ENCODE measurements around the gene LAGE3. TPM values are rescaled to one million over a fixed set of nuclear protein-coding genes. Genes with fewer than 3 reads are reported as not detected.

The LAGE3 gene
- polyA plus RNA-seq, 1 donor (not counting 4 experiments of a cell fraction or from before 2014, with no cell fraction given), result 9.3 TPM

GRCh38 chrX:154429711-154430110 is 49.4 kb downstream of the LAGE3 start:
- Histone ChIP-seq H3K4me2 (ENCODE audit: control insufficient read depth, extremely low read depth, insufficient read depth, low read depth, low read length) (peak overlapping the region; percentile 81), H3K9ac (ENCODE audit: control insufficient read depth, extremely low read depth, insufficient read depth, low read length) (no peak overlapping the region)
- no peak for FAIRE-seq

GRCh38 chrX:154428176-154429171 is 50.6 kb downstream of the LAGE3 start, which contains the start of gene ATP6AP1:
Gene ATP6AP1, plus strand, starts transcription at chrX:154428677. Its CDS starts 16 bp downstream, at chrX:154428693.
- H3K27ac ChIP-seq (ENCODE audit: control insufficient read depth, insufficient read depth, low read length), result no peak within 1 kb of the TSS
- no peak for DNase-seq (ENCODE audit: low read depth, low spot score)
- peak within 1 kb of the TSS; percentile 63 to 68 (median 68) for H3K4me3 ChIP-seq (ENCODE audit: control insufficient read depth in 2 of 3, extremely low read depth in 1 of 3, insufficient read depth in 2 of 3, low read depth in 1 of 3, low read length in 3 of 3)

More at GRCh38 chrX:154429711-154430110, 49.4 kb downstream of the LAGE3 start:
- Histone ChIP-seq H3K79me2 (ENCODE audit: control insufficient read depth, insufficient read depth, low read length) (peaks cover 14% of the 10 kb centered on the region), H3K9me3 (ENCODE audit: control insufficient read depth, low read depth, low read length) (no peaks in the 10 kb centered on the region), H3K4me3 (ENCODE audit: control insufficient read depth in 2 of 3, extremely low read depth in 1 of 3, insufficient read depth in 2 of 3, low read depth in 1 of 3, low read length in 3 of 3) (peak overlapping the region in 1 of 3 experiments; percentile 63), H3K36me3 (ENCODE audit: control insufficient read depth in 2 of 2, extremely low read depth in 1 of 2, insufficient read depth in 2 of 2, low read length in 2 of 2) (peaks cover 4 to 5% of the 10 kb centered on the region in 2 experiments), H4K20me1 (ENCODE audit: control insufficient read depth, extremely low read depth, insufficient read depth, low read length) (no peaks in the 10 kb centered on the region), H3K4me1 (ENCODE audit: control insufficient read depth, extremely low read depth, insufficient read depth, low read length) (peaks cover 6% of the 10 kb centered on the region), H3K9me1 (ENCODE audit: control insufficient read depth, extremely low read depth, insufficient read depth, low read length) (no peaks in the 10 kb centered on the region), H3K27ac (ENCODE audit: control insufficient read depth, insufficient read depth, low read length) (no peak overlapping the region), H3K27me3 (ENCODE audit: control insufficient read depth, extremely low read depth, insufficient read depth, low read length) (no peaks in the 10 kb centered on the region), H2AFZ (ENCODE audit: control insufficient read depth, low read length) (no peak overlapping the region)
- dilution Hi-C loops (cut with MboI; ENCODE audit: extremely low pct_ligation_motif_present, low sequenced_read_pairs), result no loop called here
- no peak for DNase-seq (ENCODE audit: low read depth, low spot score)
- no peak for TF ChIP-seq EZH2 (IDR thresholded peaks at IDR 0.05; ENCODE audit: low read length)
- TF ChIP-seq CTCF (optimal IDR thresholded peaks at IDR 0.05 in 1 of 3, IDR thresholded peaks at IDR 0.05 in 1 of 3, conservative IDR thresholded peaks at IDR 0.05 in 1 of 3; ENCODE audit: extremely low read depth in 1 of 3, insufficient read depth in 2 of 3, low read length in 3 of 3), result no peak

More at GRCh38 chrX:154428176-154429171, 50.6 kb downstream of the LAGE3 start, which contains the start of gene ATP6AP1:
- peaks cover 4 to 5% of the 10 kb centered on the region in 2 experiments for H3K36me3 ChIP-seq (ENCODE audit: control insufficient read depth in 2 of 2, extremely low read depth in 1 of 2, insufficient read depth in 2 of 2, low read length in 2 of 2)
- H3K27me3 ChIP-seq (ENCODE audit: control insufficient read depth, extremely low read depth, insufficient read depth, low read length), result no peaks in the 10 kb centered on the region
- H3K9ac ChIP-seq (ENCODE audit: control insufficient read depth, extremely low read depth, insufficient read depth, low read length), result peak within 1 kb of the TSS; percentile 65
- H3K9me3 ChIP-seq (ENCODE audit: control insufficient read depth, low read depth, low read length), result no peaks in the 10 kb centered on the region
- H3K4me1 ChIP-seq (ENCODE audit: control insufficient read depth, extremely low read depth, insufficient read depth, low read length), result peaks cover 6% of the 10 kb centered on the region
- no peak for FAIRE-seq
- dilution Hi-C loops (cut with MboI; ENCODE audit: extremely low pct_ligation_motif_present, low sequenced_read_pairs), result no loop called here
- no peak for TF ChIP-seq EZH2 (IDR thresholded peaks at IDR 0.05; ENCODE audit: low read length)
- H3K9me1 ChIP-seq (ENCODE audit: control insufficient read depth, extremely low read depth, insufficient read depth, low read length), result no peaks in the 10 kb centered on the region
- peak within 1 kb of the TSS; percentile 81 for H3K4me2 ChIP-seq (ENCODE audit: control insufficient read depth, extremely low read depth, insufficient read depth, low read depth, low read length)
- H3K79me2 ChIP-seq (ENCODE audit: control insufficient read depth, insufficient read depth, low read length), result peaks cover 14% of the 10 kb centered on the region
- H2AFZ ChIP-seq (ENCODE audit: control insufficient read depth, low read length), result peak within 1 kb of the TSS; percentile 43
- no peaks in the 10 kb centered on the region for H4K20me1 ChIP-seq (ENCODE audit: control insufficient read depth, extremely low read depth, insufficient read depth, low read length)

Small RNA genes within 50 kb of the gene (small RNA-seq; reads per million reads assigned to genes)
- gene MIR6858 (ENCODE audit: insufficient read length in 3 of 3, low read depth in 3 of 3, low replicate concordance in 1 of 3) (0 reads per million in 3 experiments), gene RN7SL697P (ENCODE audit: insufficient read length in 3 of 3, low read depth in 3 of 3, low replicate concordance in 1 of 3) (0 reads per million in 3 experiments)

Other genes starting within 250 kb of the LAGE3 start
- gene OPN1MW3, start 221.7 kb downstream of the LAGE3 start, polyA plus RNA-seq, result not detected in 3 replicates
- gene TEX28, start 184.2 kb downstream of the LAGE3 start, polyA plus RNA-seq, result not detected in 3 replicates
- not detected in 3 replicates for gene TKTL1, start 183.5 kb downstream of the LAGE3 start, polyA plus RNA-seq
- gene FLNA, start 104.6 kb downstream of the LAGE3 start, polyA plus RNA-seq, result 245 to 536 TPM (median 343 TPM) in 3 replicates
- gene EMD, start 100.0 kb downstream of the LAGE3 start, polyA plus RNA-seq, result 32.7 to 65.5 TPM (median 36.9 TPM) in 3 replicates
- 2,926 to 3,552 TPM (median 3,414 TPM) in 3 replicates for gene RPL10, start 80.9 kb downstream of the LAGE3 start, polyA plus RNA-seq
- gene DNASE1L1, start 70.0 kb downstream of the LAGE3 start, polyA plus RNA-seq, result 16.7 to 37.6 TPM (median 17.1 TPM) in 3 replicates
- 16.3 to 20.6 TPM (median 19.9 TPM) in 3 replicates for gene TAFAZZIN, start 67.7 kb downstream of the LAGE3 start, polyA plus RNA-seq
- gene ATP6AP1, start 50.6 kb downstream of the LAGE3 start, polyA plus RNA-seq, result 42.4 to 85.5 TPM (median 74.1 TPM) in 3 replicates
- 61.8 to 96.4 TPM (median 75.3 TPM) in 3 replicates for gene GDI1, start 42.1 kb downstream of the LAGE3 start, polyA plus RNA-seq
- 34.0 to 40.0 TPM (median 35.7 TPM) in 3 replicates for gene FAM50A, start 35.1 kb downstream of the LAGE3 start, polyA plus RNA-seq
- gene PLXNA3, start 21.0 kb downstream of the LAGE3 start, polyA plus RNA-seq, result 7.6 to 14.2 TPM (median 13.0 TPM) in 3 replicates
- 15.2 to 26.7 TPM (median 20.4 TPM) in 3 replicates for gene UBL4A, start 7.3 kb upstream of the LAGE3 start, polyA plus RNA-seq
- 8.1 to 15.9 TPM (median 15.0 TPM) in 3 replicates for gene SLC10A3, start 11.3 kb upstream of the LAGE3 start, polyA plus RNA-seq
- 15.8 to 25.3 TPM (median 21.4 TPM) in 3 replicates for gene FAM3A, start 37.0 kb upstream of the LAGE3 start, polyA plus RNA-seq
- gene G6PD, start 67.6 kb upstream of the LAGE3 start, polyA plus RNA-seq, result 26.8 to 71.9 TPM (median 41.6 TPM) in 3 replicates
- 15.1 to 19.9 TPM (median 16.5 TPM) in 3 replicates for gene IKBKG, start 68.3 kb upstream of the LAGE3 start, polyA plus RNA-seq
- gene CTAG1A, start 105.9 kb upstream of the LAGE3 start, polyA plus RNA-seq, result not detected in 3 replicates
- gene CTAG1B, start 140.0 kb upstream of the LAGE3 start, polyA plus RNA-seq, result not detected in 3 replicates
- not detected in 3 replicates for gene CTAG2, start 174.3 kb upstream of the LAGE3 start, polyA plus RNA-seq